OCI-LY7 (cell line): Measurements from ENCODE around the gene SPATA12. TPM values are rescaled to one million over a fixed set of nuclear protein-coding genes. Genes with fewer than 3 reads are reported as not detected.

ENCODE experiments used
- BruUV-seq: library from RNA; stranded (reverse); fragments of 400-500 nt; replicated peaks from 2 replicates; lab custom pipeline; 2021; lab: Mats Ljungman, UMichigan
- CTCF ChIA-PET: fragments of 300-600 bp; sonication (Branson Sonifier 250); formaldehyde crosslinking; loops from one replicate; lab custom pipeline; 2022; ENCODE audit warnings: antibody characterized with exemption; ENCODE audit not compliant: unreplicated experiment; lab: Charles Lee
- POLR2A ChIA-PET: fragments of 300-600 bp; sonication (Branson Sonifier 250); formaldehyde crosslinking; loops from one replicate; lab custom pipeline; 2022; ENCODE audit warnings: antibody characterized with exemption; lab: Charles Lee
- DNase-seq: peaks from one replicate; pipeline ENCODE4 v3.0.0-alpha.2; 2015; ENCODE audit warnings: low spot score
- H2AFZ ChIP-seq: fragments of 200-600 bp; sonication (generic), shearing (Covaris generic); 2 replicates; pipeline ENCODE4 v1.6.1; 2014; ENCODE audit warnings: mild to moderate bottlenecking, antibody characterized with exemption, low read length, moderate library complexity
- H3K27ac ChIP-seq: fragments of 200-600 bp; sonication (generic); 2 replicates; pipeline ENCODE4 v1.5.1; 2014; ENCODE audit warnings: mixed run types, low read depth, mild to moderate bottlenecking, moderate library complexity, low read length, inconsistent platforms; ENCODE audit not compliant: poor library complexity, severe bottlenecking
- H3K36me3 ChIP-seq: fragments of 200-600 bp; sonication (generic); 2 replicates; pipeline ENCODE4 v1.6.1; 2014; ENCODE audit warnings: mild to moderate bottlenecking, antibody characterized with exemption, low read length, moderate library complexity, mixed read lengths; ENCODE audit not compliant: insufficient read depth
- H3K4me1 ChIP-seq: fragments of 200-600 bp; sonication (generic); 2 replicates; pipeline ENCODE4 v1.5.1; 2014; ENCODE audit warnings: mild to moderate bottlenecking, low read length; ENCODE audit not compliant: insufficient read depth, poor library complexity, severe bottlenecking
- H3K4me2 ChIP-seq: fragments of 200-600 bp; sonication (generic); 2 replicates; pipeline ENCODE4 v1.6.1; 2014; ENCODE audit warnings: mild to moderate bottlenecking, low read length
- H3K4me3 ChIP-seq: fragments of 200-600 bp; sonication (generic); 2 replicates; pipeline ENCODE4 v1.5.1; 2014; ENCODE audit warnings: mild to moderate bottlenecking, low read depth, low read length; ENCODE audit not compliant: poor library complexity, severe bottlenecking
- H3K79me2 ChIP-seq: fragments of 200-600 bp; sonication (generic); 2 replicates; pipeline ENCODE4 v1.6.1; 2016; ENCODE audit warnings: low read depth, mild to moderate bottlenecking, low read length, moderate library complexity, mixed read lengths; ENCODE audit not compliant: insufficient read depth
- H3K9me2 ChIP-seq: fragments of 200-600 bp; sonication (generic); 2 replicates; pipeline ENCODE4 v1.6.1; 2016; ENCODE audit warnings: mild to moderate bottlenecking, low read length, mixed read lengths; ENCODE audit not compliant: insufficient read depth
- H3K9me3 ChIP-seq: fragments of 200-600 bp; sonication (generic); 2 replicates; pipeline ENCODE4 v1.6.1; 2014; ENCODE audit warnings: mild to moderate bottlenecking, mixed run types, low read length, mixed read lengths
- H4K20me1 ChIP-seq: fragments of 200-600 bp; sonication (generic); 2 replicates; pipeline ENCODE4 v1.6.1; 2014; ENCODE audit warnings: mild to moderate bottlenecking, antibody characterized with exemption, low read length, moderate library complexity, mixed read lengths; ENCODE audit not compliant: insufficient read depth
- CTCF ChIP-seq: fragments of 200-600 bp; sonication (generic); conservative IDR thresholded peaks from 2 replicates; pipeline ENCODE4 v1.5.1; 2014; ENCODE audit warnings: mild to moderate bottlenecking, antibody characterized with exemption, low read length, moderate library complexity, mixed read lengths
- EZH2phosphoT487 ChIP-seq: fragments of 200-600 bp; sonication (generic); IDR thresholded peaks from 2 replicates; pipeline ENCODE4 v1.6.1; 2018; ENCODE audit warnings: low read depth, borderline replicate concordance, mild to moderate bottlenecking, mixed run types, antibody characterized with exemption, low read length, moderate library complexity, mixed read lengths
- intact Hi-C: fragments of 100-400 bp; cut with micrococcal nuclease; formaldehyde crosslinking; loops from one replicate; pipeline ENCODE4 v1.10.0; 2022; ENCODE audit not compliant: unreplicated experiment
- total RNA-seq, 2 experiments: library from RNA; depleted of rRNA in 1 of 2; stranded (reverse); fragments of >200 nt in 1 of 2; shearing (Covaris generic) in 1 of 2; gene quantifications; 2 replicates each; pipeline ENCODE4 v1.2.3, GENCODE V29; 2014 to 2022

Gene SPATA12
- total RNA-seq, 2 experiments from 2014 or later: 0.13 TPM; not detected in 1

- POLR2A ChIA-PET: no interaction called here
- H3K4me3 ChIP-seq: no peak overlapping the region
- intact Hi-C loops: no loop called here
- H4K20me1 ChIP-seq: no peaks in the 10 kb centered on the region
- no peak for DNase-seq
- H3K27ac ChIP-seq: no peak overlapping the region
- no peaks in the 10 kb centered on the region for H3K4me1 ChIP-seq
- no peak overlapping the region for H3K4me2 ChIP-seq
- no peaks in the 10 kb centered on the region for H3K9me3 ChIP-seq
- no peaks in the 10 kb centered on the region for H3K36me3 ChIP-seq
- no peak overlapping the region for H2AFZ ChIP-seq
- no TSS peak for BruUV-seq
- TF ChIP-seq CTCF: no peak
- TF ChIP-seq EZH2phosphoT487: no peak
- CTCF ChIA-PET: no interaction called here
- no peaks in the 10 kb centered on the region for H3K79me2 ChIP-seq
- no peaks in the 10 kb centered on the region for H3K9me2 ChIP-seq
These were observed 49.2 kb downstream of the SPATA12 start for GRCh38 chr3:57109437-57110199.

- Histone ChIP-seq H3K4me1 (peaks cover 5% of the 10 kb centered on the region), H3K79me2 (no peaks in the 10 kb centered on the region), H3K4me2 (no peak overlapping the region), H2AFZ (no peak overlapping the region), H3K27ac (no peak overlapping the region), H3K36me3 (no peaks in the 10 kb centered on the region), H4K20me1 (no peaks in the 10 kb centered on the region), H3K4me3 (no peak overlapping the region), H3K9me3 (no peaks in the 10 kb centered on the region), H3K9me2 (no peaks in the 10 kb centered on the region)
- no peak for TF ChIP-seq CTCF
- no peak for TF ChIP-seq EZH2phosphoT487
- intact Hi-C loops: no loop called here
- no peak for DNase-seq
- BruUV-seq: no TSS peak
- POLR2A ChIA-PET: no interaction called here
- CTCF ChIA-PET: no interaction called here
These were observed 49.8 kb downstream of the SPATA12 start for GRCh38 chr3:57110214-57110613.

- no TSS peak for BruUV-seq
- H4K20me1 ChIP-seq: no peaks in the 10 kb centered on the region
- POLR2A ChIA-PET: no interaction called here
- no peaks in the 10 kb centered on the region for H3K36me3 ChIP-seq
- H3K4me1 ChIP-seq: peaks cover 10% of the 10 kb centered on the region
- intact Hi-C loops: no loop called here
- H3K4me3 ChIP-seq: no peak overlapping the region
- H2AFZ ChIP-seq: no peak overlapping the region
- no peak for TF ChIP-seq CTCF
- no peaks in the 10 kb centered on the region for H3K9me3 ChIP-seq
- CTCF ChIA-PET: interaction anchor here (0.6 kb wide), 1 partner anchor 728 kb away, joined by 3 read pairs; no protein-coding TSS in a partner anchor
- DNase-seq: no peak
- no peaks in the 10 kb centered on the region for H3K9me2 ChIP-seq
- no peaks in the 10 kb centered on the region for H3K79me2 ChIP-seq
- no peak overlapping the region for H3K4me2 ChIP-seq
- H3K27ac ChIP-seq: no peak overlapping the region
These were observed 50.3 kb downstream of the SPATA12 start for GRCh38 chr3:57110798-57111197.
